Parathyroid adenoma (tissue), 2 donors: Measurements from ENCODE around the gene CCL26.

Source experiments
- H2AFZ ChIP-seq: fragments of 300-600 bp; sonication (generic); one replicate; pipeline ENCODE4 v1.7.0; 2017; ENCODE audit warnings: antibody characterized with exemption, mild to moderate bottlenecking
- H3K27ac ChIP-seq: fragments of 300-600 bp; sonication (generic); one replicate; pipeline ENCODE4 v1.7.0; 2017
- H3K27me3 ChIP-seq: fragments of 300-600 bp; sonication (generic); one replicate; pipeline ENCODE4 v1.7.0; 2017; ENCODE audit warnings: low read length; ENCODE audit not compliant: control insufficient read depth, insufficient read depth
- H3K36me3 ChIP-seq: fragments of 300-600 bp; sonication (generic); one replicate; pipeline ENCODE4 v1.7.0; 2017; ENCODE audit warnings: low read length; ENCODE audit not compliant: control insufficient read depth, insufficient read depth
- H3K4me1 ChIP-seq: fragments of 300-600 bp; sonication (generic); one replicate; pipeline ENCODE4 v1.7.0; 2017; ENCODE audit warnings: control low read depth
- H3K4me2 ChIP-seq: fragments of 300-600 bp; sonication (generic); one replicate; pipeline ENCODE4 v1.7.0; 2017; ENCODE audit warnings: low read length
- H3K4me3 ChIP-seq: fragments of 300-600 bp; sonication (generic); one replicate; pipeline ENCODE4 v1.7.0; 2017; ENCODE audit warnings: low read depth, low read length
- H3K79me2 ChIP-seq: fragments of 300-600 bp; sonication (generic); one replicate; pipeline ENCODE4 v1.7.0; 2017; ENCODE audit warnings: control low read depth
- H3K9ac ChIP-seq: fragments of 300-600 bp; sonication (generic); one replicate; pipeline ENCODE4 v1.7.0; 2017; ENCODE audit warnings: mild to moderate bottlenecking
- H3K9me3 ChIP-seq: fragments of 300-600 bp; sonication (generic); one replicate; pipeline ENCODE4 v1.7.0; 2017; ENCODE audit warnings: low read length; ENCODE audit not compliant: control insufficient read depth
- CTCF ChIP-seq: fragments of 300-600 bp; sonication (generic); IDR thresholded peaks from one replicate; pipeline ENCODE4 v1.7.0; 2017; ENCODE audit warnings: antibody characterized with exemption, mild to moderate bottlenecking
- donor health status: primary hyperparathyroidism.

CCL26 gene

GRCh38 chr7:75721426-75721825 lies 50.6 kb downstream of the CCL26 start:
- no peak overlapping the region for H2AFZ ChIP-seq
- H3K27me3 ChIP-seq: no peaks in the 10 kb centered on the region
- H3K4me2 ChIP-seq: no peak overlapping the region
- no peaks in the 10 kb centered on the region for H3K79me2 ChIP-seq
- no peak for TF ChIP-seq CTCF
- no peak overlapping the region for H3K9ac ChIP-seq
- H3K9me3 ChIP-seq: no peaks in the 10 kb centered on the region
- no peaks in the 10 kb centered on the region for H3K4me1 ChIP-seq
- H3K36me3 ChIP-seq: no peaks in the 10 kb centered on the region
- no peak overlapping the region for H3K27ac ChIP-seq
- no peak overlapping the region for H3K4me3 ChIP-seq

- no peak overlapping the region for H3K4me3 ChIP-seq
- H3K4me2 ChIP-seq: no peak overlapping the region
- no peak for TF ChIP-seq CTCF
- no peak overlapping the region for H3K27ac ChIP-seq
- no peaks in the 10 kb centered on the region for H3K27me3 ChIP-seq
- H3K4me1 ChIP-seq: no peaks in the 10 kb centered on the region
- H2AFZ ChIP-seq: no peak overlapping the region
- no peaks in the 10 kb centered on the region for H3K36me3 ChIP-seq
- no peaks in the 10 kb centered on the region for H3K79me2 ChIP-seq
- H3K9me3 ChIP-seq: no peaks in the 10 kb centered on the region
- H3K9ac ChIP-seq: no peak overlapping the region
Observed at GRCh38 chr7:75719626-75720025, 52.4 kb downstream of the CCL26 start.
